Adrenal gland (tissue), 5 donors: ENCODE data around the gene EXOSC1.
A peak's percentile ranks its signal among the peaks of the same experiment; 100 is the strongest.

ENCODE experiments used
- CTCF ChIP-seq, 6 experiments: fragments of 450-650 bp in 4 of 6; fragments of 200-600 bp in 2 of 6; sonication (generic) in 1 of 6; IDR thresholded peaks; 1 replicate in 5 of 6; 2 replicates in 1 of 6; pipeline versions ENCODE4 v1.5.1 to v1.8.0; 2016 to 2021; ENCODE audit warnings: antibody characterized with exemption in 6 of 6, mild to moderate bottlenecking in 2 of 6, moderate library complexity in 1 of 6
- POLR2A ChIP-seq, 2 donors: fragments of 450-650 bp; IDR thresholded peaks; one replicate each; pipeline ENCODE4 v1.6.1; 2017; ENCODE audit warnings: antibody characterized with exemption in 2 of 2, mild to moderate bottlenecking in 2 of 2, moderate library complexity in 1 of 2
- donor health status: DM: no; HTN: no; CAD: no.

DNA sequence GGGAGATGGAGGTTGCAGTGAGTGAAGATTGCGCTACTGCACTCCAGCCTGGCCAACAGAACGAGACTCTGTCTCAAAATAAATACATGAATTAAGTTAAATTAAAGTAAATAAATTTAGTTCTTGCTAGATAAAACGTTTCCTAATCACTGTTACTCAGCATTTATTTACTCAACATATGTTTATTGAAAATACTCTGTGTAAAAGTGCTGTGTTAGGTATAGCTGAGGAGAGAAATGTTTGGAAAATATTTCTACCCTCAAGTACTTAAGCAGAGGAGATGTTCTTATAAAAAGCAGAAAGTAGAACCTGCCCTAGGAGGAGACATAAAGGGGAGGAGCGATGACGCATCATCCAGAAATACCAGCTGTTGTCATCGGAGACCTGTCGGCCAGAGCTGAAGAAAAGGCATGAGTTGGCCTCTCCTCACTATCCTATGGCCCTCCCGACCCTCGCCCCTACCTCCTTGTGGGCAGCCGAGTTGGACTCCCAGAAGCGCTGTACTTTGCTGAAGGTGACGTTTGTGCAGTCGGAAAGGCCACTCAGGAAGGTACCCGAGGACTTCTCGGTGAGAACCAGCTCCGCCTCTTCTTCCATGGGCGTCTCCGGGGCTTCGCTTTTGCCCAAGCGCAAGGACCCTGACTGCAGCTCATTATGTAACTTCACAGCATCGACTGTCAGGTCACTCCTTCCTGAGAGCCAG, 45.8 kb downstream of the EXOSC1 start:
- TF ChIP-seq CTCF (IDR thresholded peaks at IDR 0.05) (no peak), POLR2A (IDR thresholded peaks at IDR 0.05) (peak in 1 of 2 donors; percentile 72)
